ENCODE data around the gene GRM8.

GRM8 gene

GRCh38 chr7:126804604-126805003 lies 448.1 kb downstream of the GRM8 start:
- no peak for DNase-seq

DNA sequence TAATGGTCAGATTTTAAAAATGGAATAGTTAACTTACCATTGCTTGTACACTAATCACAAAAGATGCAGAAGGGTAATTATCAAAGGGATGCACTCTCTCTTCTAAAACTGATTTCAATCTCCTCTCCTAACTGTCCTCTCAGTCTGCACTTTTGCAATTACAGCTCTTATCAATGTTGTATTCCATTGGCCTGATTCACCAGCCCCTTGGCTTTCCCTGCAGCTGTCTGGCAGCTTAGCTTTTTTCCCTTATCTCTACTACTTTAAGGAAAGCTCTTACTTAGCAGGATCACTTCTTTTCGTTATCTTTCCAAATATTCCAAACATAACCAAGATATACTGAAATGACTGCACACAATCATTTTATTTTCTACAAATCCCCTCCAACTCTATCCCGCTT lies 448.8 kb downstream of the GRM8 start:
- no peak for DNase-seq

DNA sequence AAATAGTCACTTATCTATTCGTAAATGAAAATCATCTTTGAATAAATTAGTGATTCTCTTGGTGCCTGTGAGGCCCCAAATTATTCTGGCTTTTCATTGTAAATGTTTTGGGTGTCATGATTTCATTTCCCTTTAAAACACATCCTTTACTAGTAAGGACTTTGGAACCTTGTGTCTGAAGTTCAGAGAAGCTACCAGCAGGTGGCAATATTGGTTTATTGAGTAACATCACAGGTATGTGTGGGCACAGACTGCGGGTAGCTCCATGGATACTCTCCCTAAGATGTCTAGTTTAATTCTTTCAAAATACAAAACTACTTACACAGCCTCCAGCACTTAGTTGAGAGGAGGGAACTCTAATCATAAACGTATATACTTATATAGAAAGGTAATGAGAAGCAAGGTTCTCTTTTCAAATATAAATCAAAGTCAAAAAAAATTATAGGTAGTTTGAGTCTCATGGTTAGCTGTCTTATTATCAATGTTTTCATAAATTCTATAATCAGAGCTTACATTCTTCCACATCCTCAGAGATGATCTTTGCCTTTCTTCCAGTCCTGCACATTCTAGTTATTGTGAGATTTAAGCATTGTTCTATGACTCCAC lies 449.6 kb downstream of the GRM8 start:
- peak; percentile 62 for DNase-seq

GRCh38 chr7:126801733-126802132 lies 451.0 kb downstream of the GRM8 start:
- DNase-seq, result no peak

- DNase-seq, result no peak
Measured at GRCh38 chr7:126799541-126799940, 453.2 kb downstream of the GRM8 start.

- DNase-seq, result no peak
Measured at GRCh38 chr7:126792521-126792920, 460.2 kb downstream of the GRM8 start.

GRCh38 chr7:126791306-126791705 lies 461.4 kb downstream of the GRM8 start:
- no peak for DNase-seq

GRCh38 chr7:126790763-126791162 lies 462.0 kb downstream of the GRM8 start:
- DNase-seq, result peak; percentile 23

GRCh38 chr7:126783613-126784012 lies 469.1 kb downstream of the GRM8 start:
- no peak for DNase-seq

GRCh38 chr7:126780993-126781392 lies 471.7 kb downstream of the GRM8 start:
- DNase-seq, result no peak

DNA sequence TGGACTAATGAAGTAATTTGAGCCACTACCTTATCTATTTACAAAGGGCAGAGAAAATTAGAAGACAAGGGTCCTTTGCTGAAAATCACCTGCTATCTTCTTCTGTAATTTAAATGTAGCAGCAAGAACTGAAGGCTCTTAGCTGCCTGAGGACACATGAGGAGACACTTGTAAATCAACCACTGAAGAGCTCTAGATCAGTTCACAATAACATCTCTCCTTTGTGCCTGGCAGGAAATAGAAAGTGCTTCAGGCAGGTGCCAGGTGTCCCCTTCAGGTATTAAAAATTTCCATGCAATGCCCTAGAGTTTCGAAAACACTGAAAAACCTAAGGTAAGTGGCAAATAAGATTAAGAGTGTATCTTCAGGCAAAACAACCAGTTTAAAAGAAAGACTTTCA lies 474.6 kb downstream of the GRM8 start:
- DNase-seq, result peak; percentile 69

- no peak for DNase-seq
Measured at GRCh38 chr7:126776498-126776897, 476.2 kb downstream of the GRM8 start.

GRCh38 chr7:126774077-126774476 lies 478.7 kb downstream of the GRM8 start:
- DNase-seq, result no peak

DNA sequence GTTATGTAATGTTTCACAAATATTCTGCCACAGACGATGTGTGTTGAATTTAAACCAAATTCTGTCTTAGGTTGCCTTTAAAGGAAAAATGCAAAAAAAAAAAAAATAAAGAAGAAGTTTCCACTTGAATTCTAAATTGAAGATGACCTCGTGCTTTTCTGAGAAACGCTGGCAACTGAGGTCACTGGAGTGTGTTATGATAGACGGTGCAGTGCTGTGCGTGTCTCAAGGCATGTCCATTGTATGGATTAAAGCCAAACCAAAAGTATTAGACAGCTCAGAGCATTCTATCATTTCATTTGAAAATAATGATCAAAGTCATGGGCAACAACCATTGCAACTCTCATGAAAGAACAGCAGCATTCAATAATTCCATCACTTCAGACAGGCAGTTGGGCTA lies 483.9 kb downstream of the GRM8 start:
- no peak for DNase-seq

DNA sequence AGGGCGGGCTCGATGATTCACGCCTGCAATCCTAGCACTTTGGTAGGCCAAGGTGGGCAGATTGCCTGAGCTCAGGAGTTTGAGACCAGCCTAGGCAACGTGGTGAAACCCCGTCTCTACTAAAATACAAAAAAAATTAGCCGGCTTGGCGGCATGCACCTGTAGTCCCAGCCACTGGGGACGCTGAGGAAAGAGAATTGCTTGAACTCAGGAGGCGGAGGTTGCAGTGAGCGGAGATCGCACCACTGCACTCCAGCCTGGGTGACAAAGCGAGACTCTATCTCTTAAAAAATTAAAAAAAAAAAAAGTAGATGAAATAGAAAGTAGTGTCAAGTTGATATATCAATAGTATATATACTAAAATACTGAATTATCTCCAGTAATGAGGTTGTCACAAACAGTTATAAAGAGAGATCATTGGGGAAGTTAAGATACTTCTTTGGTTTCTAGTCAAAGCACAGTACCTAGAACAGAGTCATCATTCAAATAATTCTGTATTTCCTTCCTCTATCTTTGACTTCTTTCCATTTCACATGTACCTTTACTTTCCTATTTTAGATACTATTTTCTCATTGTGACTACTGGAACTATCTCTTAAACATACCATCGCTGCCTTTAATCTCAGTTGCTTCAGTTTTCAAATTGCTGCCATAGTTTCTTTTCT lies 491.7 kb downstream of the GRM8 start:
- DNase-seq, result no peak

DNA sequence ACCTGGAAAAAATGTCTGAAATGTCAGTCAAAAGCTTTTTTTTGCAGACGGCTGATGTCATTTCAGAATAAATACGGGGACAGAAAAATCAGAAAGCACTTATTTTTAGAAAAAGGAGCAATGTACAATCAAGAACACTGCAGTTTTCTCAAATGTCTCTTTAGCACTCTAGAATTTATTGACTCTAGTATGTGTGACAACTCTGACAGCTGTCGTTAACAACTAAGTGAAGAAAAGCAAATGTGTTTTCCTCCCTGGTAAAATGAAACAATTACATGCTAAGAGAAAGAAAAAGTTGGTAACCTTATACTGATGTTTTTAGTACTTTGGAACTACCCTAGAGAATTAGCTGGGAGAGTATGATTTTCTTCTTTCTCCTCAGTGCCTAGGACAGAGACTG lies 497.4 kb downstream of the GRM8 start:
- no peak for DNase-seq

GRCh38 chr7:126750207-126750911 lies 502.4 kb downstream of the GRM8 start:
- no peak for DNase-seq

- no peak for DNase-seq
Measured at GRCh38 chr7:126728967-126729366, 523.8 kb downstream of the GRM8 start.

DNA sequence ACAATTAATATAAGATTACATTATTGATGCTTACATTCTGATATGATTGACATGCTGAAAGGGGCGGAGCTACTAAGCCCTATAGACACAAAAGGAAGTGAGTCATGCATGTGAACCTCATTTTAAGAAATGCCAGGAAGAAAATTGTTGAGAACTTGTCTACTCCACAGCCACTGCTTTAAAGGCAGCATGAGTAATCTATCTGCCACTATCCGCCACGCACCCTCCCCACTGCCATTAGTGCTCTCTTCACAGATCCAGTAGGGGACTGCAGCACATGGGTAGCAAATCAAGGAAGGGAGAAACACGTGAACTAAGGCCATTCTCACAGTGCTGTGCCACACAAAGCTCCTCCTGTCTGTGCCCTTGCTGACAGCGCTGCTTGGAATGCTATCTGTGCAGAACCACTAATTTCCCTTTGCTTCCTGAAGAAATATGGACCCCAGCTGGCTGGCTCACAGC lies 524.8 kb downstream of the GRM8 start:
- no peak for DNase-seq

GRCh38 chr7:126723966-126724544 lies 528.7 kb downstream of the GRM8 start:
- no peak for DNase-seq

GRCh38 chr7:126720232-126720631 lies 532.5 kb downstream of the GRM8 start:
- DNase-seq, result no peak

DNA sequence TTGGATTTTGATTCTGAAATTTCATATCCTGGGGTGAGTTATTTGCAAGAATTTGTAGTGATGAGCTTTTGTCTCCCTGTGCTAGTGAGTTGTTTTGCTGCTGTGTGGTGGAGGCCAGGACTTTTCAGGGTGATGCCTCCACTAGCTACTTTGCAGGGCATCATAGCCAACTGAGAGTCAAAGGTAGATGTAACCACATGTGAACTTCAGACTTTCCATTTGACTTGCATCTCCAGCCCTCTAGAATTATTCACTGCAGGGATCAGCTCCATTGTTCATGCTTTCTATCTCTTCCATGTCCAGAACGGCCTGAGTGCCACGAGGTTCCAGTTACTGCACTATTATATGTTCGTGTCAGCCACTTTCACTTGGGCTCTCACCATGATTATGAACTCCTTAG lies 534.3 kb downstream of the GRM8 start:
- DNase-seq, result no peak

DNA sequence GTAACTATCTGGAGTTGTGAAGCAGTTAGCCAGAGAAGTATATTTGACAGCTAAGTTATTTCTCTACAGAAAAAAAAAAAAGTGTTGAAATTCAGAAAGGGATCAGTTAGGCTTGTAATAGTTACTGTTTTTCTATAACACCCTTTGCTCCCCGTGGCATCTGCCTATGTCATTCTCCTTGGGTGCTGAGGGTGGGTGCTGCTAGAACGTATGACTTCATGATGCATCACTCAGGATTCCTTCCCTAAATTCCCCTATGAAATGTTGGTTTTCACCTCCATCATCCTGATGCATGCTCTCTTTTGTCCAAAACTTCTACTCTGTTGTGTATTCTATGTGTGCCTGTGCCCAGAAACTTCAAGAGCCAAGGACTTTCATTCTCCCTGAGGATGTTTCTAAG lies 536.4 kb downstream of the GRM8 start:
- DNase-seq, result no peak

- no peak for DNase-seq
Measured at GRCh38 chr7:126715076-126715475, 537.7 kb downstream of the GRM8 start.
